Liver (tissue), 9 donors: ENCODE results near the gene TMPRSS11A. TPM values are rescaled to one million over a fixed set of nuclear protein-coding genes. Genes with fewer than 3 reads are reported as not detected.

Experiments used
- DNase-seq: peaks from one replicate; pipeline ENCODE4 v3.0.0-alpha.2; 2017; ENCODE audit warnings: low spot score
- H3K27ac ChIP-seq, 2 donors: one replicate each; pipeline ENCODE4 v1.7.0; 2013; ENCODE audit warnings: inconsistent platforms in 2 of 2, low read length in 2 of 2, control low read depth in 1 of 2, low read depth in 1 of 2, mild to moderate bottlenecking in 1 of 2
- H3K27me3 ChIP-seq, 4 donors: one replicate each; pipeline versions ENCODE4 v1.6.1 to v1.7.0; 2013; ENCODE audit warnings: low read length in 3 of 4, inconsistent platforms in 1 of 4, mild to moderate bottlenecking in 1 of 4, moderate library complexity in 1 of 4; ENCODE audit not compliant: control insufficient read depth in 4 of 4, insufficient read depth in 4 of 4
- H3K36me3 ChIP-seq, 4 donors: one replicate each; pipeline versions ENCODE4 v1.6.1 to v1.7.0; 2013; ENCODE audit warnings: low read length in 3 of 4, mild to moderate bottlenecking in 3 of 4, low read depth in 1 of 4, moderate library complexity in 1 of 4; ENCODE audit not compliant: control insufficient read depth in 4 of 4, insufficient read depth in 3 of 4
- H3K4me1 ChIP-seq, 4 donors: one replicate each; pipeline versions ENCODE4 v1.6.1 to v1.7.0; 2013; ENCODE audit warnings: low read length in 3 of 4, mild to moderate bottlenecking in 3 of 4, moderate library complexity in 1 of 4; ENCODE audit not compliant: control insufficient read depth in 4 of 4, insufficient read depth in 4 of 4
- H3K4me3 ChIP-seq, 3 donors: one replicate each; pipeline versions ENCODE4 v1.6.1 to v1.7.0; 2013; ENCODE audit warnings: low read length in 3 of 3, control low read depth in 1 of 3, low read depth in 1 of 3, mild to moderate bottlenecking in 1 of 3
- H3K9ac ChIP-seq, 2 donors: one replicate each; pipeline ENCODE4 v1.7.0; 2013; ENCODE audit warnings: low read length in 2 of 2, mild to moderate bottlenecking in 2 of 2, moderate library complexity in 2 of 2, control low read depth in 1 of 2, low read depth in 1 of 2
- H3K9me3 ChIP-seq, 4 donors: one replicate each; pipeline versions ENCODE4 v1.6.1 to v1.7.0; 2013; ENCODE audit warnings: low read length in 3 of 4; ENCODE audit not compliant: control insufficient read depth in 4 of 4
- ATF3 ChIP-seq: IDR thresholded peaks from 2 replicates; pipeline ENCODE4 v1.6.1; 2016; ENCODE audit warnings: antibody characterized with exemption
- CTCF ChIP-seq: fragments of 150-350 bp; IDR thresholded peaks from 2 replicates; pipeline ENCODE4 v1.5.1; 2017; ENCODE audit warnings: improper control_type of control experiment, low read depth, low read length; ENCODE audit not compliant: missing input control
- EGR1 ChIP-seq, 2 donors: IDR thresholded peaks; 2 replicates each; pipeline ENCODE4 v1.6.1; 2016 to 2018; ENCODE audit warnings: antibody characterized with exemption in 2 of 2, low read depth in 2 of 2
- FOXA1 ChIP-seq: IDR thresholded peaks from 2 replicates; pipeline ENCODE4 v1.6.1; 2016; ENCODE audit warnings: antibody characterized with exemption
- FOXA2 ChIP-seq: IDR thresholded peaks from 2 replicates; pipeline ENCODE4 v1.6.1; 2016; ENCODE audit warnings: antibody characterized with exemption
- GABPA ChIP-seq, 2 donors: IDR thresholded peaks in 1 of 2; conservative IDR thresholded peaks in 1 of 2; 2 replicates each; pipeline ENCODE4 v1.6.1; 2016; ENCODE audit warnings: antibody characterized with exemption in 2 of 2, mild to moderate bottlenecking in 1 of 2, moderate library complexity in 1 of 2
- HNF4A ChIP-seq, 2 donors: conservative IDR thresholded peaks; 2 replicates each; pipeline ENCODE4 v1.6.1; 2016; ENCODE audit warnings: antibody characterized with exemption in 2 of 2, mild to moderate bottlenecking in 2 of 2
- HNF4G ChIP-seq: IDR thresholded peaks from 2 replicates; pipeline ENCODE4 v1.6.1; 2016; ENCODE audit warnings: antibody characterized with exemption
- JUND ChIP-seq, 2 donors: IDR thresholded peaks; 2 replicates each; pipeline ENCODE4 v1.6.1; 2016; ENCODE audit warnings: antibody characterized with exemption in 2 of 2
- MAX ChIP-seq: IDR thresholded peaks from 2 replicates; pipeline ENCODE4 v1.6.1; 2016; ENCODE audit warnings: antibody characterized with exemption
- NR2F2 ChIP-seq: IDR thresholded peaks from 2 replicates; pipeline ENCODE4 v1.6.1; 2016; ENCODE audit warnings: antibody characterized with exemption
- RAD21 ChIP-seq, 2 donors: IDR thresholded peaks; 2 replicates each; pipeline ENCODE4 v1.6.1; 2016; ENCODE audit warnings: antibody characterized with exemption in 2 of 2, mild to moderate bottlenecking in 2 of 2
- REST ChIP-seq: IDR thresholded peaks from 2 replicates; pipeline ENCODE4 v1.6.1; 2016; ENCODE audit warnings: antibody characterized with exemption, mild to moderate bottlenecking
- RXRA ChIP-seq, 2 donors: IDR thresholded peaks; 2 replicates each; pipeline ENCODE4 v1.6.1; 2017 to 2018; ENCODE audit warnings: antibody characterized with exemption in 2 of 2, mild to moderate bottlenecking in 1 of 2
- SP1 ChIP-seq: IDR thresholded peaks from 2 replicates; pipeline ENCODE4 v1.6.1; 2018; ENCODE audit warnings: antibody characterized with exemption, mild to moderate bottlenecking
- TAF1 ChIP-seq: conservative IDR thresholded peaks from 2 replicates; pipeline ENCODE4 v1.6.1; 2016; ENCODE audit warnings: antibody characterized with exemption, mild to moderate bottlenecking
- YY1 ChIP-seq: IDR thresholded peaks from 2 replicates; pipeline ENCODE4 v1.6.1; 2016; ENCODE audit warnings: antibody characterized with exemption, mild to moderate bottlenecking
- ZBTB33 ChIP-seq: IDR thresholded peaks from 2 replicates; pipeline ENCODE4 v1.6.1; 2016; ENCODE audit warnings: antibody characterized with exemption
- WGBS: extraction: QIAGEN DNeasy Blood & Tissue Kit; methylation state at CpG from one replicate; pipeline ENCODE4 v1.1.7; 2013; 5-methylcytosine and 5-hydroxymethylcytosine counted together
- polyA plus RNA-seq, 2 donors: library from polyadenylated mRNA; stranded (reverse) in 1 of 2; unstranded in 1 of 2; fragments of 200-250 nt in 1 of 2; fragments of >200 nt in 1 of 2; fragmentation: Nextera tagmentation in 1 of 2; extraction: Ambion mirVana in 1 of 2; gene quantifications; one replicate each; pipeline versions ENCODE4 v1.2.1 to v1.2.3, GENCODE V29; 2013 to 2015
- total RNA-seq, 2 donors: library from RNA; depleted of rRNA; stranded (reverse); fragments of >200 nt; gene quantifications; one replicate each; pipeline ENCODE4 v1.2.3, GENCODE V29; 2014
- donor health status: healthy.
- donor health status: healthy.
- donor health status: healthy.
- donor health status: healthy.
- donor health status: healthy.

The TMPRSS11A gene
- total and polyA plus RNA-seq, 4 donors = 0.01 TPM; not detected in 3

GRCh38 chr4:67877086-67877485 lies 86.2 kb downstream of the TMPRSS11A start:
- Histone ChIP-seq H3K36me3 (no peaks in the 10 kb centered on the region), H3K27ac (no peak overlapping the region), H3K9me3 (no peaks in the 10 kb centered on the region), H3K9ac (no peak overlapping the region), H3K27me3 (no peaks in the 10 kb centered on the region), H3K4me1 (no peaks in the 10 kb centered on the region), H3K4me3 (no peak overlapping the region)
- TF ChIP-seq SP1 (no peak), FOXA2 (no peak), CTCF (no peak), JUND (IDR thresholded peaks at IDR 0.05) (no peak), RXRA (IDR thresholded peaks at IDR 0.05) (no peak), FOXA1 (no peak), ZBTB33 (no peak), MAX (no peak), RAD21 (IDR thresholded peaks at IDR 0.05) (no peak), NR2F2 (no peak), EGR1 (IDR thresholded peaks at IDR 0.05; ENCODE audit: low read depth in 2 of 2) (no peak)
- DNase-seq = no peak
- WGBS = 88% methylated on average over 3 of the region's 3 CpGs

- Histone ChIP-seq H3K9me3 (no peaks in the 10 kb centered on the region), H3K4me3 (no peak overlapping the region), H3K36me3 (no peaks in the 10 kb centered on the region), H3K27me3 (no peaks in the 10 kb centered on the region), H3K27ac (no peak overlapping the region), H3K4me1 (no peaks in the 10 kb centered on the region), H3K9ac (no peak overlapping the region)
- TF ChIP-seq GABPA (IDR thresholded peaks at IDR 0.05 in 1 of 2, conservative IDR thresholded peaks at IDR 0.05 in 1 of 2) = no peak
- TF ChIP-seq REST = no peak
- TF ChIP-seq EGR1 (IDR thresholded peaks at IDR 0.05; ENCODE audit: low read depth in 2 of 2) = no peak
- TF ChIP-seq JUND (IDR thresholded peaks at IDR 0.05) = no peak
- TF ChIP-seq YY1 = no peak
- no peak for TF ChIP-seq RAD21 (IDR thresholded peaks at IDR 0.05)
- no peak for TF ChIP-seq NR2F2
- TF ChIP-seq RXRA (IDR thresholded peaks at IDR 0.05) = no peak
- TF ChIP-seq TAF1 = no peak
- TF ChIP-seq FOXA1 = no peak
- no peak for TF ChIP-seq ATF3
- no peak for TF ChIP-seq SP1
- no peak for TF ChIP-seq ZBTB33
- TF ChIP-seq CTCF = no peak
- TF ChIP-seq FOXA2 = no peak
- TF ChIP-seq HNF4G = no peak
- TF ChIP-seq HNF4A (conservative IDR thresholded peaks at IDR 0.05) = no peak
- TF ChIP-seq MAX = no peak
- 73% methylated on average over 2 of the region's 2 CpGs for WGBS
- no peak for DNase-seq
Measured at GRCh38 chr4:67874986-67875385, 88.3 kb downstream of the TMPRSS11A start.
